Caco-2 (cell line): ENCODE results near the gene ZBTB38. TPM values are rescaled to one million over a fixed set of nuclear protein-coding genes. Genes with fewer than 3 reads are reported as not detected.

Experiments used
- BruUV-seq: library from RNA; stranded (reverse); fragments of 400-500 nt; replicated peaks from 2 replicates; lab custom pipeline; 2021; lab: Mats Ljungman, UMichigan
- CTCF ChIA-PET: fragments of 300-600 bp; sonication (Branson Sonifier 250); formaldehyde crosslinking; loops from one replicate; lab custom pipeline; 2022; ENCODE audit warnings: antibody characterized with exemption; lab: Charles Lee
- POLR2A ChIA-PET: fragments of 300-600 bp; sonication (Branson Sonifier 250); formaldehyde crosslinking; loops from one replicate; lab custom pipeline; 2022; ENCODE audit warnings: antibody characterized with exemption; lab: Charles Lee
- DNase-seq, 2 experiments: peaks; one replicate each; pipeline versions ENCODE4 v3.0.0 to v3.0.0-alpha.2; 2020 to 2022
- H3K27me3 ChIP-seq: replicated peaks from 2 replicates; pipeline ENCODE4 v1.6.0; 2011; ENCODE audit warnings: low read length; ENCODE audit not compliant: control insufficient read depth, insufficient read depth
- H3K36me3 ChIP-seq: 2 replicates; pipeline ENCODE4 v1.5.1; 2011; ENCODE audit warnings: low read length; ENCODE audit not compliant: control insufficient read depth, insufficient read depth
- H3K4me1 ChIP-seq: fragments of 250-450 bp; sonication (Bioruptor Pico); 2 replicates; pipeline ENCODE4 v1.5.1; 2020; ENCODE audit warnings: mild to moderate bottlenecking
- H3K4me3 ChIP-seq: 2 replicates; pipeline ENCODE4 v1.5.1; 2011; ENCODE audit warnings: low read depth, mild to moderate bottlenecking, control low read depth, low read length
- H3K9me3 ChIP-seq: fragments of 250-450 bp; sonication (Bioruptor Pico); 2 replicates; pipeline ENCODE4 v1.5.1; 2020; ENCODE audit warnings: mild to moderate bottlenecking, moderate library complexity
- H3K27ac Mint-ChIP-seq: one replicate; pipeline ENCODE4 v1.8.0; 2022; ENCODE audit warnings: mixed read lengths; ENCODE audit not compliant: unreplicated experiment
- H3K27me3 Mint-ChIP-seq: one replicate; pipeline ENCODE4 v1.8.0; 2022; ENCODE audit warnings: mixed read lengths; ENCODE audit not compliant: insufficient read depth, unreplicated experiment
- H3K36me3 Mint-ChIP-seq: one replicate; pipeline ENCODE4 v1.8.0; 2022; ENCODE audit warnings: mild to moderate bottlenecking, mixed read lengths; ENCODE audit not compliant: insufficient read depth, unreplicated experiment
- H3K4me1 Mint-ChIP-seq: one replicate; pipeline ENCODE4 v1.8.0; 2022; ENCODE audit warnings: low read depth, mixed read lengths; ENCODE audit not compliant: unreplicated experiment
- H3K4me3 Mint-ChIP-seq: one replicate; pipeline ENCODE4 v1.8.0; 2022; ENCODE audit warnings: mild to moderate bottlenecking, moderate library complexity, mixed read lengths; ENCODE audit not compliant: unreplicated experiment
- H3K9me3 Mint-ChIP-seq: one replicate; pipeline ENCODE4 v1.8.0; 2022; ENCODE audit warnings: mixed read lengths; ENCODE audit not compliant: unreplicated experiment
- CTCF ChIP-seq, 2 experiments: fragments of 200-600 bp in 1 of 2; IDR thresholded peaks; 1 replicate in 1 of 2; 2 replicates in 1 of 2; pipeline versions ENCODE4 v1.5.1 to v1.8.0; 2011 to 2022; ENCODE audit warnings: antibody characterized with exemption in 1 of 2, control low read depth in 1 of 2, inconsistent platforms in 1 of 2, low read depth in 1 of 2, low read length in 1 of 2, mild to moderate bottlenecking in 1 of 2, moderate library complexity in 1 of 2; ENCODE audit not compliant: insufficient read depth in 1 of 2, severe bottlenecking in 1 of 2, unreplicated experiment in 1 of 2
- intact Hi-C: fragments of 100-400 bp; cut with micrococcal nuclease; formaldehyde crosslinking; loops from one replicate; pipeline ENCODE4 v1.10.0; 2022; ENCODE audit not compliant: unreplicated experiment
- total RNA-seq: library from RNA; stranded (reverse); gene quantifications from 2 replicates; pipeline ENCODE4 v1.2.3, GENCODE V29; 2022

ZBTB38 gene
- total RNA-seq, 1 experiment from 2014 or later, result 74.1 TPM

GRCh38 chr3:141415953-141416352, 47.6 kb downstream of the ZBTB38 start:
- ChIA-PET POLR2A (no interaction called here), CTCF (interaction anchor here (1.9 kb wide), 1 partner anchor 55 kb away, joined by 4 read pairs; no protein-coding TSS in a partner anchor)
- TF ChIP-seq CTCF (IDR thresholded peaks at IDR 0.05; ENCODE audit: insufficient read depth in 1 of 2, low read depth in 1 of 2, low read length in 1 of 2, severe bottlenecking in 1 of 2, unreplicated experiment in 1 of 2), result no peak
- H3K4me1 Mint-ChIP-seq, result peaks cover 28% of the 10 kb centered on the region
- no peak overlapping the region for H3K27ac Mint-ChIP-seq
- H3K9me3 Mint-ChIP-seq, result no peaks in the 10 kb centered on the region
- Histone ChIP-seq H3K9me3 (no peaks in the 10 kb centered on the region), H3K4me3 (no peak overlapping the region), H3K36me3 (peaks cover 12% of the 10 kb centered on the region), H3K4me1 (peaks cover 14% of the 10 kb centered on the region; the same call in 1 of the 2 replicates), H3K27me3 (no peaks in the 10 kb centered on the region)
- DNase-seq, result no peak
- peaks cover 51% of the 10 kb centered on the region for H3K36me3 Mint-ChIP-seq
- intact Hi-C loops, result no loop called here
- H3K27me3 Mint-ChIP-seq, result no peaks in the 10 kb centered on the region
- H3K4me3 Mint-ChIP-seq, result no peak overlapping the region
- no TSS peak for BruUV-seq

Other genes starting within 250 kb of the ZBTB38 start
- gene PXYLP1, start 136.7 kb upstream of the ZBTB38 start, total RNA-seq, result 22.8 and 24.6 TPM in 2 replicates
- gene RASA2, start 118.5 kb downstream of the ZBTB38 start, total RNA-seq, result 17.2 and 26.7 TPM in 2 replicates